HG03139 (cell line): ENCODE data around the gene TTC21A.

Source experiments
- ATAC-seq: cut with Tn5 transposase; IDR thresholded peaks from one replicate; pipeline ENCODE4 v1.9.1; 2021; ENCODE audit not compliant: unreplicated experiment

Gene TTC21A

GRCh38 chr3:39097716-39098472 lies 9.6 kb upstream of the TTC21A start:
- ATAC-seq: no peak

- no peak for ATAC-seq
Measured at GRCh38 chr3:39098473-39099000, 8.9 kb upstream of the TTC21A start.

- ATAC-seq: no peak
Measured at GRCh38 chr3:39099242-39099641, 8.2 kb upstream of the TTC21A start.

GRCh38 chr3:39099738-39100499 lies 7.6 kb upstream of the TTC21A start:
- no peak for ATAC-seq

GRCh38 chr3:39100500-39100886 lies 7.0 kb upstream of the TTC21A start:
- ATAC-seq: no peak

GRCh38 chr3:39101022-39101689 lies 6.3 kb upstream of the TTC21A start:
- peak; percentile 53 for ATAC-seq

GRCh38 chr3:39102504-39103323 lies 4.8 kb upstream of the TTC21A start:
- ATAC-seq: no peak

- no peak for ATAC-seq
Measured at GRCh38 chr3:39103324-39103693, 4.2 kb upstream of the TTC21A start.

GRCh38 chr3:39103791-39104552 lies 3.5 kb upstream of the TTC21A start:
- ATAC-seq: no peak

- ATAC-seq: no peak
Measured at GRCh38 chr3:39104961-39105686, 2.4 kb upstream of the TTC21A start.

GRCh38 chr3:39105687-39106063 lies 1.8 kb upstream of the TTC21A start:
- no peak for ATAC-seq

- no peak for ATAC-seq
Measured at GRCh38 chr3:39106281-39106811, 1.1 kb upstream of the TTC21A start.

- ATAC-seq: no peak
Measured at GRCh38 chr3:39106851-39107387, 561 bp upstream of the TTC21A start.

- ATAC-seq: peak; percentile 71
Measured at GRCh38 chr3:39108200-39108710, 775 bp downstream of the TTC21A start.

- no peak for ATAC-seq
Measured at GRCh38 chr3:39109086-39109485, 1.6 kb downstream of the TTC21A start.

- ATAC-seq: no peak
Measured at GRCh38 chr3:39110041-39110639, 2.7 kb downstream of the TTC21A start.

- ATAC-seq: no peak
Measured at GRCh38 chr3:39112113-39112512, 4.6 kb downstream of the TTC21A start.

GRCh38 chr3:39112535-39112934 lies 5.1 kb downstream of the TTC21A start:
- ATAC-seq: no peak
